ENCODE data around the gene OSBPL7. TPM values are rescaled to one million over a fixed set of nuclear protein-coding genes. Genes with fewer than 3 reads are reported as not detected.

The OSBPL7 gene
- polyA plus RNA-seq, 2 of the 4 experiments (the other 2 are of a cell fraction) = 7.0 to 15.4 TPM

- peak; percentile 91 to 95 for ATAC-seq
- H3K4me1 ChIP-seq = no peaks in the 10 kb centered on the region
- no peaks in the 10 kb centered on the region for H3K9me3 ChIP-seq
- ChIA-PET CTCF (interaction anchor here (0.7 to 7.3 kb wide), 32 partner anchors 9 to 146 kb away, joined by 3 to 47 read pairs (median 6); partner anchors contain the start of genes SCRN2 and TBX21), POLR2A (no interaction called here)
- H3K4me3 ChIP-seq = no peak overlapping the region
- no peak overlapping the region for H3K4me2 ChIP-seq
- DNase-seq (ENCODE audit: low read depth in 1 of 2, low spot score in 1 of 2) = peak; percentile 77 to 92
- TF ChIP-seq SMC3 (IDR thresholded peaks at IDR 0.05) (peak; percentile 55), RAD21 (conservative IDR thresholded peaks at IDR 0.05 in 1 of 2, IDR thresholded peaks at IDR 0.05 in 1 of 2) (peak; percentile 89 to 90), CTCF (IDR thresholded peaks at IDR 0.05) (peak; percentile 84), HES2 (IDR thresholded peaks at IDR 0.05) (no peak), NR3C1 (IDR thresholded peaks at IDR 0.05) (no peak)
- FAIRE-seq = no peak
- H3K27ac ChIP-seq = no peak overlapping the region
- WGBS (ENCODE audit: missing lambda C conversion rate) = 25% methylated on average over 9 of the region's 9 CpGs
Observed at GRCh38 chr17:47802341-47803022, 19.1 kb downstream of the OSBPL7 start.

- FAIRE-seq = no peak
- peak; percentile 10 to 30; a peak in 4 of 6 replicates for ATAC-seq
- CTCF ChIA-PET = interaction anchor here (0.7 to 7.3 kb wide), 36 partner anchors 9 to 149 kb away, joined by 3 to 47 read pairs (median 6); partner anchors contain the start of genes SCRN2 and TBX21
- no peak for DNase-seq (ENCODE audit: low read depth in 1 of 2, low spot score in 1 of 2)
- WGBS (ENCODE audit: missing lambda C conversion rate) = 30% methylated on average over 6 of the region's 6 CpGs
- H3K4me2 ChIP-seq = no peak overlapping the region
- no peak for TF ChIP-seq POLR2A (IDR thresholded peaks at IDR 0.05; ENCODE audit: low read length)
- POLR2A ChIA-PET = no interaction called here
- H3K4me1 ChIP-seq = no peaks in the 10 kb centered on the region
- no peak overlapping the region for H3K27ac ChIP-seq
- H3K4me3 ChIP-seq = no peak overlapping the region
- H3K9me3 ChIP-seq = no peaks in the 10 kb centered on the region
Observed at GRCh38 chr17:47801906-47802305, 19.7 kb downstream of the OSBPL7 start.

GRCh38 chr17:47801176-47801765, 20.3 kb downstream of the OSBPL7 start:
- TF ChIP-seq FOSB (CRISPR knock-in tag; IDR thresholded peaks at IDR 0.05) (no peak), E2F6 (IDR thresholded peaks at IDR 0.05; ENCODE audit: borderline replicate concordance, low read depth) (no peak), HES2 (IDR thresholded peaks at IDR 0.05) (no peak), MYC (IDR thresholded peaks at IDR 0.05; ENCODE audit: borderline replicate concordance, low read length) (no peak), HOXB13 (CRISPR knock-in tag; IDR thresholded peaks at IDR 0.05; ENCODE audit: low read depth) (no peak), KDM5A (IDR thresholded peaks at IDR 0.05) (no peak), ESRRA (IDR thresholded peaks at IDR 0.05; ENCODE audit: borderline replicate concordance, low read length) (no peak), HOXA7 (CRISPR knock-in tag; IDR thresholded peaks at IDR 0.05) (no peak), FOXS1 (CRISPR knock-in tag; IDR thresholded peaks at IDR 0.05) (no peak), GATA3 (IDR thresholded peaks at IDR 0.05; ENCODE audit: borderline replicate concordance) (no peak), TFCP2L1 (CRISPR knock-in tag; IDR thresholded peaks at IDR 0.05) (no peak)
- Histone ChIP-seq H3K4me1 (no peaks in the 10 kb centered on the region), H3K4me2 (no peak overlapping the region), H3K9me3 (no peaks in the 10 kb centered on the region), H3K27ac (no peak overlapping the region), H3K4me3 (no peak overlapping the region)
- DNase-seq (ENCODE audit: low read depth in 1 of 2, low spot score in 1 of 2) = no peak
- POLR2A ChIA-PET = no interaction called here
- ATAC-seq = 0 out of 6 replicates have a peak, but pooled peaks of 1 of the 2 experiments have one; percentile 5
- 45% methylated on average over 4 of the region's 4 CpGs for WGBS (ENCODE audit: missing lambda C conversion rate)
- CTCF ChIA-PET = interaction anchor here (0.6 to 7.3 kb wide), 31 partner anchors 9 to 213 kb away, joined by 3 to 47 read pairs (median 6); partner anchors contain the start of genes SCRN2 and TBX21
- FAIRE-seq = no peak
